ENCODE results near the gene TLR8.
"Not testable (repeated sequence)": the region's sequence is repeated elsewhere in the genome, so short reads cannot be mapped to it uniquely, and the experiment has no call there.

The TLR8 gene

DNA sequence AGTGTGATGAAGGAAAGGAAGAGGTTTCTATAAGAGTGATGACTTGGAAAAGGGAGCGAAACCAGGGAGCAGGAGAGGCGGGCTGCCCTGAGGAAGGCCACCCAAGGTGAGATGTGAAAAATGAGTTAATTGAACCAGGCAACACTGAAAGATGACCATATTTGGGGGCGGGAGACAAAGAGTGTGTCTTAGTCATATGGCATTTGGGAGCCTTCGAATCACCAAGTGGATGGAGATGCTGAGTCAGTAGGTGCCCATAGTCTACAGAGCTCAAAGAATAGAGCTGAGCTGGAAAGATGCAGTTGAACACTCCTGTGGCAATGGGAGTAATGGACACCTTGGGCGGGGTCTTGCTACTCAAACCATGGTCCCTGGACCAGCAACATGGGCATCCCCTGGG lies 8.3 kb upstream of the TLR8 start:
- no peak for DNase-seq

DNA sequence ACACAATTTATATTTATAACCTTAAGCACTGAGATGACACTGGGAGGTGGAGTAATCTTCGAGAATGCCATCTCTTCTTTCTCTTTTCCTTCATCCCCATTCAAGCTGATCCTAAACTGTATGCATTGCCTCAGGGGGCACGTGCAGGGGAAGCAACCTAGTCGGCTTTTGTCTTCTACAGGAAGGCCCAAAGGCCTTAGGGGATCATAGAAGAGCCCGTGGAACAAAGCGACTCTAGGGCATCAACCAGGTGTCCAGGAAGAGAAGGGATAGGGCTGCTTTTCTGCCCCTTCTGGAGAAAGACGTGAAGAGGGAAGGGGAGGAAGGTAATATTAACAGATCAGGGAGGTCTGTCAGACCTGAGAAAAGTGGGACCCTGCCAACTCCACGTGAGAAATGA lies 6.9 kb upstream of the TLR8 start:
- DNase-seq = no peak

DNA sequence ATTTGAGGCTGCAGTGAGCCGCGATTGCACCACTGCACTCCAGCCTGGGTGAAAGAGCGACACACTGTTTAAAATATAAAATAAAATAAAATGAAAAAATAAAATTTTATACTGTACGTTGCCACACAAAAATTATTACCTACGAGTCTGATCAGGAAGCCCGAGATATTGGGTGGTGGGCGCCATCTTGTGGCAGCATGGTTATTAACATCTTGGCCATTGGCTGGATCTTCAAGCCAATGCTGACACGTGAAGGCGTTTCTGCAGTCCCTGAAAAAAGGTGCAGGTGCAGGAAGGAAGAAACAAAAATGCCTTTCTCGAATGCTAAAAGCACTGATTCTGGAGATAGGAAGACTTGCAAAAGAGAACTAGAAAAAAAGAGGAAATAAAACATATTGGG lies 4.9 kb upstream of the TLR8 start:
- DNase-seq = peak; percentile 45

DNA sequence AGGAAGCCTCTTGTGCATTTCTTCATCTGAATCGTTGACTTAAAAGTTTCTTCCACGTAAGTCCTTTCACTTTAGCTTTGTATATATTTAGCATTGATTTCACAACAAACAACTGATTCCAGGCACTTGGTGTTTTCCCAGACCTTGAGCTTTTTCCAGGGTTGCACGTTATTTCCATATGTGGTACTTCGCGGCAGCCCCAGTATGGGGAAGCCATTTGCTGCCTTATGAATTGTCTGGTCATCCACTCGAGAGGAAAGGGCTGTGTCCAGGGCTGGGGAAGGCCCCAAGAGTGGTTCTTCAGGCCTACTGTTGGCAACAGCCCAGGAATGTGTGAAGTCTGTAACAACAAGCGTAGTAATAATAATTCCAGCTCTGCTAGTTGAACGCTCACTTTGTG lies 2.8 kb upstream of the TLR8 start:
- no peak for DNase-seq

DNA sequence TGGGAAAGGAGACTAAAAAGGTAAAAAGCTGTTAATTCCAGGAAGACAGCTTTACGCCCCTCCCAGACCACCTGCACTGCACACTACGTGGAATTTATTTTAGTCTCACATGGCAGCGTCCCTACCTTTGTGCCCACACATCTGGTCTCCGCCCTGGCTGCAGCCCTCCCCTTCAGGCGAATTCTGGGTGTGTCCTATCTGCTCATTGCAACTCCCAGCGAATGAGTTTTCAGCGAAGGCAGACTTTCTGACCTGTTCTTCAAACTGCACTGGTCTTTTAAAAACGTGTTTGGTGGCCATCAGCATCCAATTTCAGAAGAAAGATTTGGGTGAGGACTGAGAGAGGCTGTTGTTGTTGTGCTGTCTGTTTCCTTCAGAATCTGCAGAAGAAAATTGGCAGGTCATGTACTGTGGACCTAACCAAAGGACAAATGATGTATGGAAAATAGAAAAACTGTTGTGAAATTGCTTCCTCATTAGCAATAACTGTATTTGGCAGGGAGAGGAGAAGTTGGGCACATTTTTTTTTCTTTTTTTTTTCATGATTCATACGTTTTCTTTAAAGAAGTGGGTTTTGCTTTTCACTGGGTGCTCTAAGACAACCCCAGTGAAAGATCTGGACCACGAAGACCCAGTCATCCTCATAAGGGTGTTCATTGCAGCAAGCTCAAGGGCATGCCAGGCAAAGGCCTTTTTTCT lies 4.2 kb downstream of the TLR8 start:
- no peak for DNase-seq

DNA sequence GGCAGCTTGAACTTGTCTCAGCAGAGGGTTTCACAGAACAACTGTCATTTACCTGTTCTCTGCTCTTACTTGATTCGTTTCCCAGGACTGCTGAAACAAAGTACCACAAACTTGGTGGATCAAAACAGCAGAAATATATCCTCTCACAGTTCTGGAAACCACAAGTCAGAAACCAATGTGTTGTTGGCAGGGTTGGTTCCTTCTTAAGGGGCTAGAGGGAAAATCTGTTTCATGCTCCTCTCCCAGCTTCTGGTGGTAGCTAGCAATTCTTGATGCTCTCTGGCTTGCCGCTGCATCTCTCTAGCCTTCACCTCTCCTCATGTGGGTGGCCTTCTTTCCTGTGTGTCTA lies 4.7 kb downstream of the TLR8 start:
- DNase-seq = no peak

DNA sequence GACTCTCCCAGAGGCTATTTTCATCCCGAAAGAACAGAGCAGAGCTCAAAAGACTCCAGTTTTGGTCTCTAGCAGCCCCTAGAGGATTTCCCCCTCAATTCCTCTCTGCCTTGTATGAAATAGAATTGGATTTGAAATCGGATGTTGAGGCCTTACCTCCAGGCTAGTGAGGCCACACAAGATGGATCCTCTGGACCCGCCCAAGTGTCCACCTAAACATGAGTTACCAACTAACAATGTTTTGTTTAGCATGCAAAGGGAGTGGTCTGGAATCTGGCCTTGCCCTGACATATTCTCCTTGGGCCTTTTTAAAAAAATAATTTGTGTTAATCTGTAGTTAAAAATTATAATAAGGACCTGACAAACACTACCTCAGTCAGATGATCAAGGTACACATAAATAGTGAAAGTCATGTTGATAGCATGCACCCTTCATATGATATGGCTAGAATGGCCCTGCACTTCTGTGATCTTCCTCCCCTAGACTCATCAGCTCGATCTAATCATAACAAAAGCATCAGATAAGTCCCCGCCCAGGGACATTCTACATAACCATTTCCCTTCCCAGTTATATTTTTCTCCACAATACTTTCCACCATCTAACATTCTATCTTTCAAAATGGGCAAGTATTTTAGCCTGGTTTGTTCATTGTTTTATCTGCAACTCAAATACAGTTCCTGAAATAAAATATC lies 6.5 kb downstream of the TLR8 start:
- DNase-seq = no peak

DNA sequence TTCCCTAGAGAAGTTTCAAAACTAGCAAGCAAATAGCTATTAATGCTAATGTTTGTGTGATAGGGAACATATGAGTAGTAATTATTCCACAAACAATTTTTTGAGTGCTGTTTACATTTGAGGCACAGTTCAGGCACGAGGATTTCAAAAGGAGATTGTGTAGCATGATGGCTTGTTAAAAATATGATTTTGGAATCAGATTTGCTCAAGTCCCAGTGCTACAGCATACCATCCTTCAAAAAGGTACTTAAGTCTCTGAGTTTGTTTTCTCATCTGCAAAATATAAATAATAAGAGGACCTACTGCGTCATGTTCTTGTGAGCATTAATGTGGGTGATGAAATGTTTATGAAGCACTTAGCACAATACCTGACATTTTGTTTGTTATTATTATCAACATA lies 11.3 kb downstream of the TLR8 start:
- no peak for DNase-seq

DNA sequence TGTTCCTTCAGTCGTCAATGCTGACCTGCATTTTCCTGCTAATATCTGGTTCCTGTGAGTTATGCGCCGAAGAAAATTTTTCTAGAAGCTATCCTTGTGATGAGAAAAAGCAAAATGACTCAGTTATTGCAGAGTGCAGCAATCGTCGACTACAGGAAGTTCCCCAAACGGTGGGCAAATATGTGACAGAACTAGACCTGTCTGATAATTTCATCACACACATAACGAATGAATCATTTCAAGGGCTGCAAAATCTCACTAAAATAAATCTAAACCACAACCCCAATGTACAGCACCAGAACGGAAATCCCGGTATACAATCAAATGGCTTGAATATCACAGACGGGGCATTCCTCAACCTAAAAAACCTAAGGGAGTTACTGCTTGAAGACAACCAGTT lies 12.6 kb downstream of the TLR8 start:
- no peak for DNase-seq

DNA sequence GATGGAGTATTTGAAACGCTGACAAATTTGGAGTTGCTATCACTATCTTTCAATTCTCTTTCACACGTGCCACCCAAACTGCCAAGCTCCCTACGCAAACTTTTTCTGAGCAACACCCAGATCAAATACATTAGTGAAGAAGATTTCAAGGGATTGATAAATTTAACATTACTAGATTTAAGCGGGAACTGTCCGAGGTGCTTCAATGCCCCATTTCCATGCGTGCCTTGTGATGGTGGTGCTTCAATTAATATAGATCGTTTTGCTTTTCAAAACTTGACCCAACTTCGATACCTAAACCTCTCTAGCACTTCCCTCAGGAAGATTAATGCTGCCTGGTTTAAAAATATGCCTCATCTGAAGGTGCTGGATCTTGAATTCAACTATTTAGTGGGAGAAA lies 13.2 kb downstream of the TLR8 start:
- DNase-seq = no peak

DNA sequence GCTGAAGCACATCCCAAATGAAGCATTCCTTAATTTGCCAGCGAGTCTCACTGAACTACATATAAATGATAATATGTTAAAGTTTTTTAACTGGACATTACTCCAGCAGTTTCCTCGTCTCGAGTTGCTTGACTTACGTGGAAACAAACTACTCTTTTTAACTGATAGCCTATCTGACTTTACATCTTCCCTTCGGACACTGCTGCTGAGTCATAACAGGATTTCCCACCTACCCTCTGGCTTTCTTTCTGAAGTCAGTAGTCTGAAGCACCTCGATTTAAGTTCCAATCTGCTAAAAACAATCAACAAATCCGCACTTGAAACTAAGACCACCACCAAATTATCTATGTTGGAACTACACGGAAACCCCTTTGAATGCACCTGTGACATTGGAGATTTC lies 14.6 kb downstream of the TLR8 start:
- no peak for DNase-seq

DNA sequence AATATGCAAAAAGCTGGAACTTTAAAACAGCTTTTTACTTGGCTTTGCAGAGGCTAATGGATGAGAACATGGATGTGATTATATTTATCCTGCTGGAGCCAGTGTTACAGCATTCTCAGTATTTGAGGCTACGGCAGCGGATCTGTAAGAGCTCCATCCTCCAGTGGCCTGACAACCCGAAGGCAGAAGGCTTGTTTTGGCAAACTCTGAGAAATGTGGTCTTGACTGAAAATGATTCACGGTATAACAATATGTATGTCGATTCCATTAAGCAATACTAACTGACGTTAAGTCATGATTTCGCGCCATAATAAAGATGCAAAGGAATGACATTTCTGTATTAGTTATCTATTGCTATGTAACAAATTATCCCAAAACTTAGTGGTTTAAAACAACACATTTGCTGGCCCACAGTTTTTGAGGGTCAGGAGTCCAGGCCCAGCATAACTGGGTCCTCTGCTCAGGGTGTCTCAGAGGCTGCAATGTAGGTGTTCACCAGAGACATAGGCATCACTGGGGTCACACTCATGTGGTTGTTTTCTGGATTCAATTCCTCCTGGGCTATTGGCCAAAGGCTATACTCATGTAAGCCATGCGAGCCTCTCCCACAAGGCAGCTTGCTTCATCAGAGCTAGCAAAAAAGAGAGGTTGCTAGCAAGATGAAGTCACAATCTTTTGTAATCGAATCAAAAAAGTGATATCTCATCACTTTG lies 15.6 kb downstream of the TLR8 start:
- DNase-seq = no peak

DNA sequence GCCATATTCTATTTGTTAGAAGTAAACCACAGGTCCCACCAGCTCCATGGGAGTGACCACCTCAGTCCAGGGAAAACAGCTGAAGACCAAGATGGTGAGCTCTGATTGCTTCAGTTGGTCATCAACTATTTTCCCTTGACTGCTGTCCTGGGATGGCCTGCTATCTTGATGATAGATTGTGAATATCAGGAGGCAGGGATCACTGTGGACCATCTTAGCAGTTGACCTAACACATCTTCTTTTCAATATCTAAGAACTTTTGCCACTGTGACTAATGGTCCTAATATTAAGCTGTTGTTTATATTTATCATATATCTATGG lies 16.1 kb downstream of the TLR8 start:
- no peak for DNase-seq

DNA sequence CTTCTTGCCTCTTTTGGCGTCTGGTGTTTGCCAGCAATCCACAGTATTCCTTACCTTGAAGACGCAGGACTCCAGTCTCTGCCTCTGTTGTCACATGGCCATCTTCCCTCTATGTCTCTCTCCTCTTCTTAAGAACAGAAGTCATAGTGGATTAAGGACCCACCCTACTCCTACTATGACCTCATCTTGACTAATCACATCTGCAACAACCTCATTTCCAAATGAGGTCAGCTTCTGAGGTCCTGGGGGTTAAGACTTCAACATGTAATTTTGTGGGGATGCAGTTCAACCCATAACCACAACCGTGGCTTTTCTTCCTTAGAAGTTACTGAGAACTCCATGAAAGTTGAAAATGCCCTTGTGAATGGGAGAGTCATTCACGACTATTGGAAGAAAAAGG lies 23.3 kb downstream of the TLR8 start:
- no peak for DNase-seq

DNA sequence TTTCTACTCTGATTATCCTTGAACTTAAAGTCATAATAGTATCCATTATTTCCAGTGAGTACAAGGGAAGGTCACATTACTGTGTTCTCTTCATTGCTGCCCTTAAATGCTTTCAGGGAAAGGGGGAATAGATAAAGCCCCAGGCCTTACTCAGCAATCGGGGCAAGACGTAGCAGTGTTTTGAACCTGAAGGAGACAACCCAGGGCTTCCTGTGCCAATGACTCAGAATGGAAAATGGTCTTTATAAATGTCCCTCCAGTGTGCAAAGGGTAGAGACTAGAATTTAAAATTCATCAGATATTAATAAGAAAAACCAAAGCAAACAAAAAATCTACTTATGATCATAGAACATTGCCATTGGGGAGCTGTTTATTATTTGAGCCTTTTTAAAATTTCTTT lies 23.7 kb downstream of the TLR8 start:
- DNase-seq = no peak

DNA sequence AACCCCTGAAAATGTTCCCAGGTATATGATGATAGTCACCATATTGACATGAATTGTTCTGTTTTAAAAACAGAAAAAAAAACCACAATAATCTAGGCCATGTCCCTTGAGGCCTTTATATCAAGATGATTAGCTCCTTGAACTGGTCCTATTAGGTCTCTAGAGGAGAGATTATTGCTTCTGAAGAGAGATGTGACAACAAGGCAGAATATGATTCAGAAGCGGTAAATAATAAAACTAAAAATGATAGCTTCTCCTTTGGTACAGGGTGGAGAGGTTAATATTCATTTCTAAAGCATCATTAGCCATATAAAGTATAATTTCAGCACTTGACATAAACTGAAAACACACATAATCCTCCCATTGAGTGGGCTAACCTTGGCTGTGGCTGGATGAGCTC lies 25.8 kb downstream of the TLR8 start:
- DNase-seq = no peak

DNA sequence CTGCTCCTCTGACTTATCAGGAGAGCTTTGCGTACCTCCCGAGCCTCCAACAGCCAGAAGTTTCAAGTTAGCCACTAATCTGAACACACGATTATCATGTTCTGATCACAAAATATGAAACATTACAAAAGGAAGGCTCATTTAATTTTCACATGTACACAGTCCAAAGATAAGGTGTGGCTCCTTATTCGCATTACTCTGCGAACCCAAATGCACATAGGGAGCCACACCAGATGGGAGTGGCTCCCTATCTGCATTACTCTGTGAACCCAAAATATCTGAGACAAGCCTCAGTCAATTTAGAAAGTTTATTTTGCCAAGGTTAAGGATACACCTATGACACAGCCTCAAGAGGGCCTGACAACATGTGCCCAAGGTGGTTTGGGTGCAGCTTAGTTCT lies 28.4 kb downstream of the TLR8 start:
- no peak for DNase-seq

DNA sequence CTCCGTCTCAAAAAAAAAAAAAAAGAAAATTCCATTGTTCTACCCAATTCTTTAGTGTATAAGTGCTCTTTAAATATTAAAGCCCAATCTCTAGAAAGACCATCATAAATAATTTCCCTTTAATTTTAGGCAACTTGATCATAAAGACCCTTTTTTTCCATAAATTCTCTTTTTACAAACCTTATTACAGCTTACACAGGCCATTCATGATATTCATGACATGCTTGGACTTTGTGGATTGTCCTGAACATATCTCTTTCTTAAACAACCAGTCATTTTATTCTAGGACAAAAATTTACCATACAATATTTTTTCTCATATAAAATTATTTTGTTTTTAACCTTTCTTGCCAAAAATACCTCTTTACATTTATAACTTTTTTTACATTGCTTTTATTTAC lies 30.5 kb downstream of the TLR8 start:
- no peak for DNase-seq

DNA sequence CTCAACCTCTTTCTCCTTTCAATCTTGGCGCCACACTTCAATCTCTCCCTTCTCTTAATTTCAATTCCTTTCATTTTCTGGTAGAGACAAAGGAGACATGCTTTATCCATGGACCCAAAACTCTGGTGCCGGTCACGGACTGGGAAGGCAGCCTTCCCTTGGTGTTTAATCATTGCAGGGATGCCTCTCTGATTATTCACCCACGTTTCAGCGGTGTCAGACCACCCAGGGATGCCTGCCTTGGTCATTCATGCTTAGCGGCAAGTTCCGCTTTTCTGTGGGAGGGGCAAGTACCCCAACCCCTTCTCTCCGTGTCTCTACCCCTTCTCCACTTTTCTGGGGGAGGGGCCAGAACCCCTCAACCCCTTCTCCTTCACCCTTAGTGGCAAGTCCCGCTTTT lies 34.1 kb downstream of the TLR8 start:
- not testable (repeated sequence) for DNase-seq

DNA sequence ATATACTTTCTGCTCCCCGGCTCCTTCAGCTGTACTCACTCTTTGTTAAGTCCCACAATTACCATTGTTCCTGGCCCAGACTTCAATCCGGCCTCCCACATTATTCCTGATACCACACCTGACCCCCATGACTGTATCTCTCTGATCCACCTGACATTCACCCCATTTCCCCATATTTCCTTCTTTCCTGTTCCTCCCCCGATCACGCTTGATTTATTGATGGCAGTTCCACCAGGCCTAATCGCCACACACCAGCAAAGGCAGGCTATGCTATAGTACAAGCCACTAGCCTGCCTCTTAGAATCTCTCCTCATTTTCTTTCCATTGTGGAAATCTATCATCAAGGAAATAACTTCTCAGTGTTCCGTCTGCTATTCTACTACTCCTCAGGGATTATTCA lies 37.2 kb downstream of the TLR8 start:
- DNase-seq = not testable (repeated sequence)

DNA sequence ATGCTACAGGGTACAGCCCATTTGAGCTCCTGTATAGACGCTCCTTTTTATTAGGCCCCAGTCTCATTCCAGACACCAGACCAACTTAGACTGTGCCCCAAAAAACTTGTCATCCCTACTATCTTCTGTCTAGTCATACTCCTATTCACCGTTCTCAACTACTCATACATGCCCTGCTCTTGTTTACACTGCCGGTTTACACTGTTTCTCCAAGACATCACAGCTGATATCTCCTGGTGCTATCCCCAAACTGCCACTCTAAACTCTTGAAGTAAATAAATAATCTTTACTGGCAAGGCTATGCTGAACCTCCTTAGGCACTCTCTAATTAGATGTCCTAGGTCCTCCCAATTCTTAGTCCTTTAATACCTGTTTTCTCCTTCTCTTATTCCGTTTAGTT lies 38.0 kb downstream of the TLR8 start:
- DNase-seq = not testable (repeated sequence)

DNA sequence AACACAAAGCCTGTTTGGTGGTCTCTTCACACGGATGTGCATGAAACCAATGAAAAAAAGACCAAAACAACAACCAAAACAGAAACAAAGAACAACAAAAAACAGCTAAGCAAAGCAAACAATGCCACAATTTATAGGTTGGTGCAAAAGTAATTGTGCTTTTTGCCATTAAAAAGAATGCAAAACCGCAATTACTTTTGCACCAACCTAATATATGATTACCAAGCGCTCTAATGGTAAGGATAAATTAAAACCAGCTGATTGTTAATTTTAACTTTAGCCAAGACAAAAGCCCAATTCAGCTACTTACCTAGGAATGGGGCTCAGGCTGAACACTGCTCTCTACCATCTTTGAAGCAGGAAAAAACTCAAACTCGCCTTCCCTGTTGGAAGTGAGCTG lies 39.1 kb downstream of the TLR8 start:
- DNase-seq = no peak

DNA sequence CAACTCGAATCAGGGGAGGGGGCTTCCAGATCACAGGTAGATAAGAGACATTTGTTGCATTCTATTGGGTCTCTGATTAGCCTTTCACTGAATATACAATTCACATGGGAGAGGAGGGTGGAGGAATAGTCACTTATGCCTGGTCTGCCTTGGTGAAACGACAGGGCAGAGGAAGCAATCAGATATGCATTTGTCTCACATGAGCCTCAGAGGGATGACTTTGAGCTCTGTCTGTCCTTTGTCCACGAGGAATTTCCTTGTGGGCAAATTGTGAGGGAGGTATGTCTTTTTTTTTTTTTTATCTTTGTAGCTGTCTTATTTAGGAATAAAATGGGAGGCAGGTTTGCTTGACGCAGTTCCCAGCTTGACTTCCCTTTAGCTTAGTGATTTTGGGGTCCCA lies 40.0 kb downstream of the TLR8 start:
- DNase-seq = no peak

DNA sequence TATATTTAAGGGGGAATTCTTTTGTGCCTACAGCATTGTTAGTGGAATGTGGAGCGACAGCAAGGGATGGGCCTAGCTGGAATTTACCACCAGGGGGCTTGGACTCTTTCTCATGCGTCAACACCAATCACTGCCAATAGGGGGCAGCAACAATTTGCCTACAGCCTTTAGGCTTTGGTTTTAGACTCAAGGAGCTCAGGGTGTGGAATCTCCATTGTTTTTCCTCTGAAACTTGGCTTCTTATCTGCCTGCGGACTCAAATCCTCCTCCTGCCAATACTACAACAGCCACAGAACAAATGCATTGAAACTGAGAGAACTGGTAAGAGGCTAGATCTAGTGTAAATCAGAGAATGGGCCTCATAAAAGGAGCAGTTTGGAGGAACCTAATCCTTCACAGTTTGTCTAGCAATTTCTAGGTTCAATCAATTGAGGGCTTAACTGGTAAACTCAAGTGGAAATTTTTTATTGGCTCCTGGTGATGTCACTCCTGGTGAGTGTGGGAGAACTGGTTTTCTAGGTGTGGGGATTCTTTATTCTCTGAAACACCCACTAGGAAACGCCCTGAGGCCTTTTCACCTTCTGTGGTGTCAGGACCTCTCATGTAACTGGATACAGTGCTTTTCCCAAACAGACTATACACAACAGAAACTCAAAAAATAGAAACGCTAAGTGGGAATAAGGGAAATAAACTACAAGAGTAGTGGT lies 40.6 kb downstream of the TLR8 start:
- peak; percentile 56 for DNase-seq

Data from stimulated activated naive CD4-positive, alpha-beta T cell treated with Interleukin-2 at 50 U/mL for 16 hours (primary cell).